HepG2 (cell line): ENCODE data around the gene PRIM2. TPM values are rescaled to one million over a fixed set of nuclear protein-coding genes. Genes with fewer than 3 reads are reported as not detected.
"Not testable (repeated sequence)": the region's sequence is repeated elsewhere in the genome, so short reads cannot be mapped to it uniquely, and the experiment has no call there.

Experiments used
- ATAC-seq: fragments of 200-7000 bp; cut with Tn5 transposase; 3 replicates; pipeline ENCODE4 v1.9.1; 2020; ENCODE audit warnings: mild to moderate bottlenecking, moderate library complexity
- BruUV-seq: library from RNA; stranded (reverse); fragments of 400-500 nt; replicated peaks from 2 replicates; lab custom pipeline; 2021; lab: Mats Ljungman, UMichigan
- CTCF ChIA-PET: fragments of 300-600 bp; formaldehyde crosslinking; extraction: SDS; loops from one replicate; lab custom pipeline; 2021; ENCODE audit warnings: low total read pairs, inconsistent platforms, low intra/inter-chr PET ratio; lab: Yijun Ruan, JAX
- POLR2A ChIA-PET: fragments of 350-600 bp; sonication (Branson Sonifier 250); formaldehyde crosslinking; loops from one replicate; lab custom pipeline; 2020; ENCODE audit warnings: antibody characterized with exemption, inconsistent platforms; lab: Yijun Ruan, JAX
- DNase-seq: peaks from one replicate; pipeline ENCODE4 v3.0.0-alpha.2; 2015; ENCODE audit warnings: low spot score
- FAIRE-seq: peaks from 3 replicates; lab custom pipeline; 2011; peaks lifted over from hg19 to GRCh38; lab: Jason Lieb, UNC
- H2AFZ ChIP-seq: one replicate; pipeline ENCODE4 v1.6.1; 2011; ENCODE audit warnings: low read length, inconsistent platforms
- H3K27ac ChIP-seq: fragments of 300-600 bp; 3 replicates; pipeline ENCODE4 v1.8.0; 2011; ENCODE audit warnings: mixed run types, mild to moderate bottlenecking, mixed read lengths, low read length, inconsistent platforms; ENCODE audit not compliant: insufficient read depth; ENCODE audit errors: extremely low read length
- H3K27me3 ChIP-seq, 2 experiments: fragments of 200-600 bp in 1 of 2; 2 replicates in 1 of 2; 3 replicates in 1 of 2; pipeline versions ENCODE4 v1.6.0 to v1.8.0; 2011; ENCODE audit warnings: low read length in 2 of 2, mild to moderate bottlenecking in 2 of 2, moderate library complexity in 2 of 2, inconsistent platforms in 1 of 2; ENCODE audit not compliant: insufficient read depth in 2 of 2, control insufficient read depth in 1 of 2
- H3K36me3 ChIP-seq, 2 experiments: fragments of 200-600 bp in 1 of 2; replicated peaks in 1 of 2; 2 replicates in 1 of 2; 3 replicates in 1 of 2; pipeline versions ENCODE4 v1.5.1 to v1.8.0; 2011; ENCODE audit warnings: low read length in 2 of 2, inconsistent platforms in 1 of 2; ENCODE audit not compliant: insufficient read depth in 2 of 2, control insufficient read depth in 1 of 2
- H3K4me1 ChIP-seq: 2 replicates; pipeline ENCODE4 v1.5.1; 2012; ENCODE audit warnings: low read length, inconsistent platforms; ENCODE audit not compliant: insufficient read depth
- H3K4me2 ChIP-seq: 2 replicates; pipeline ENCODE4 v1.6.0; 2011; ENCODE audit warnings: low read depth, low read length, inconsistent platforms
- H3K4me3 ChIP-seq, 3 experiments: fragments of 200-600 bp in 1 of 3; sonication (generic), shearing (Covaris generic) in 1 of 3; replicated peaks in 1 of 3; 2 replicates each; pipeline ENCODE4 v1.5.1; 2011 to 2016; ENCODE audit warnings: low read length in 3 of 3, inconsistent platforms in 2 of 3, low read depth in 2 of 3, mild to moderate bottlenecking in 2 of 3, control low read depth in 1 of 3, mixed read lengths in 1 of 3; ENCODE audit not compliant: insufficient read depth in 1 of 3
- H3K79me2 ChIP-seq: one replicate; pipeline ENCODE4 v1.6.1; 2011; ENCODE audit warnings: low read length, inconsistent platforms; ENCODE audit not compliant: insufficient read depth
- H3K9ac ChIP-seq: 2 replicates; pipeline ENCODE4 v1.6.0; 2011; ENCODE audit warnings: mild to moderate bottlenecking, low read depth, low read length, inconsistent platforms; ENCODE audit not compliant: insufficient read depth
- H3K9me3 ChIP-seq: 2 replicates; pipeline ENCODE4 v1.5.1; 2012; ENCODE audit warnings: mild to moderate bottlenecking, low read length
- H4K20me1 ChIP-seq: 2 replicates; pipeline ENCODE4 v1.6.0; 2011; ENCODE audit warnings: inconsistent platforms, mild to moderate bottlenecking, low read length, moderate library complexity; ENCODE audit not compliant: insufficient read depth
- ELF3 ChIP-seq: IDR thresholded peaks from 2 replicates; pipeline ENCODE4 v1.6.1; 2016; ENCODE audit warnings: missing genetic modification reagents, missing compliant biosample characterization
- FOXA1 ChIP-seq, 2 experiments: fragments of 450-650 bp in 1 of 2; sonication (generic) in 1 of 2; formaldehyde crosslinking in 1 of 2; IDR thresholded peaks; 2 replicates each; pipeline versions ENCODE4 v1.4.0 to v1.6.1; 2016 to 2020; ENCODE audit warnings: missing genetic modification reagents in 1 of 2
- FOXA3 ChIP-seq: IDR thresholded peaks from 2 replicates; pipeline ENCODE4 v1.6.1; 2016; ENCODE audit warnings: missing genetic modification reagents, missing compliant biosample characterization
- GATAD2A ChIP-seq: IDR thresholded peaks from 2 replicates; pipeline ENCODE4 v1.6.1; 2016
- HOMEZ ChIP-seq: IDR thresholded peaks from 2 replicates; pipeline ENCODE4 v1.6.1; 2016; ENCODE audit warnings: low read depth
- SAP130 ChIP-seq: IDR thresholded peaks from 2 replicates; pipeline ENCODE4 v1.6.1; 2016; ENCODE audit warnings: low read depth
- ZFX ChIP-seq: sonication (generic); formaldehyde crosslinking; IDR thresholded peaks from 2 replicates; pipeline ENCODE4 v1.4.0; 2020; ENCODE audit warnings: mild to moderate bottlenecking, low read depth, missing genetic modification reagents, moderate library complexity
- ZNF644 ChIP-seq: IDR thresholded peaks from 2 replicates; pipeline ENCODE4 v1.6.1; 2016; ENCODE audit warnings: low read depth
- WGBS: methylation state at CpG from one replicate; pipeline ENCODE4 v1.1.6; 2017; ENCODE audit warnings: low lambda C conversion rate; 5-methylcytosine and 5-hydroxymethylcytosine counted together
- in situ Hi-C: cut with HindIII; loops from 2 replicates; pipeline ENCODE4 v1.10.0; 2017; ENCODE audit warnings: low pct_unique_long_range_greater_than_20kb; ENCODE audit not compliant: extremely low pct_ligation_motif_present
- intact Hi-C: fragments of 100-400 bp; cut with micrococcal nuclease; formaldehyde crosslinking; loops from one replicate; pipeline ENCODE4 v1.10.0; 2022; ENCODE audit not compliant: unreplicated experiment
- polyA plus RNA-seq, 8 experiments: library from polyadenylated mRNA; depleted of rRNA in 3 of 8; stranded (reverse) in 7 of 8; unstranded in 1 of 8; fragments of >200 nt; fragmentation: Illumina TruSeq in 4 of 8; extraction: Trizol in 4 of 8; gene quantifications; 2 replicates each; pipeline versions ENCODE4 v1.2.1 to v1.2.3, GENCODE V29; 2011 to 2016; ENCODE audit warnings: low read depth in 4 of 8, missing spikeins in 1 of 8, mixed read lengths in 1 of 8; ENCODE audit not compliant: insufficient read depth in 1 of 8
- total RNA-seq, 5 experiments: library from RNA; depleted of rRNA; stranded (reverse); fragments of >200 nt; fragmentation: Illumina TruSeq; extraction: Trizol; gene quantifications; 2 replicates each; pipeline ENCODE4 v1.2.3, GENCODE V29; 2016; ENCODE audit warnings: low read depth in 1 of 5

Gene PRIM2
- total and polyA plus RNA-seq, 2 of the 13 experiments (the other 11 are each of a cell fraction or from before 2014, with no cell fraction given): 8.0 to 52.7 TPM

GRCh38 chr6:57496251-57496650 lies 178.8 kb downstream of the PRIM2 start:
- POLR2A ChIA-PET; TF ChIP-seq FOXA1 (IDR thresholded peaks at IDR 0.05): not testable (repeated sequence)
- TF ChIP-seq ZNF644 (CRISPR knock-in tag) (0 out of 2 replicates have a peak, but pooled peaks have one; percentile 35), ELF3 (peak; percentile 24; the same call in 1 of the 2 replicates), GATAD2A (0 out of 2 replicates have a peak, but pooled peaks have one; percentile 10), FOXA3 (CRISPR knock-in tag) (0 out of 2 replicates have a peak, but pooled peaks have one; percentile 10), HOMEZ (CRISPR knock-in tag) (peak; percentile 54; the same call in 1 of the 2 replicates), ZFX (CRISPR knock-in tag) (0 out of 2 replicates have a peak, but pooled peaks have one; percentile 14), SAP130 (CRISPR knock-in tag) (peak; percentile 20; the same call in 1 of the 2 replicates), FOXA1 (CRISPR knock-in tag; IDR thresholded peaks at IDR 0.05) (0 out of 2 replicates have a peak, but pooled peaks have one; percentile 3)
- TF ChIP-seq, all 625 proteins: peak for 8; not testable (repeated sequence) for 617
- in situ Hi-C loops, H3K9ac ChIP-seq, BruUV-seq, intact Hi-C loops, FAIRE-seq, CTCF ChIA-PET, H3K27ac ChIP-seq, H3K27me3 ChIP-seq, H2AFZ ChIP-seq, H4K20me1 ChIP-seq, H3K9me3 ChIP-seq, H3K79me2 ChIP-seq, H3K36me3 ChIP-seq, H3K4me3 ChIP-seq: not testable (repeated sequence)
- Histone ChIP-seq H3K4me1 (peaks cover 56% of the 10 kb centered on the region), H3K4me2 (peak overlapping the region; percentile 20; the same call in 1 of the 2 replicates)
- DNase-seq: peak; percentile 50
- WGBS: 82% methylated on average over 2 of the region's 2 CpGs
- ATAC-seq: peak; percentile 22; the same call in 1 of the 3 replicates
